ENCODE data around the gene ACSF3. TPM values are rescaled to one million over a fixed set of nuclear protein-coding genes. Genes with fewer than 3 reads are reported as not detected.

The ACSF3 gene
- total and polyA plus RNA-seq, 2 of the 4 experiments (the other 2 are of a cell fraction) = 9.5 to 14.2 TPM

GRCh38 chr16:89118361-89119165, 24.9 kb downstream of the ACSF3 start:
- Histone ChIP-seq H3K27ac (ENCODE audit: insufficient read depth, low read length) (no peak overlapping the region), H2BK20ac (ENCODE audit: low read depth, low read length) (no peak overlapping the region), H4K20me1 (ENCODE audit: insufficient read depth, low read length) (no peaks in the 10 kb centered on the region; the same call in 1 of the 2 replicates), H3K56ac (ENCODE audit: extremely low read depth, insufficient read depth, low read length) (no peak overlapping the region), H3K4me1 (ENCODE audit: control insufficient read depth, insufficient read depth, low read length) (no peaks in the 10 kb centered on the region), H3K79me1 (ENCODE audit: low read depth in 1 of 2, low read length in 2 of 2) (no peaks in the 10 kb centered on the region; a peak in 2 of 4 replicates), H4K91ac (ENCODE audit: insufficient read depth, low read depth, low read length) (no peak overlapping the region), H3K27me3 (ENCODE audit: control insufficient read depth, insufficient read depth, low read length) (no peaks in the 10 kb centered on the region), H3K9me1 (ENCODE audit: insufficient read depth, low read length) (peaks cover 6% of the 10 kb centered on the region; the same call in 1 of the 2 replicates), H3K14ac (replicated peaks; ENCODE audit: low read depth, low read length) (no peak overlapping the region), H4K8ac (ENCODE audit: low read depth in 2 of 2, low read length in 2 of 2) (no peak overlapping the region), H2AK5ac (ENCODE audit: low read depth, low read length) (no peak overlapping the region), H3K4ac (ENCODE audit: low read depth, low read length) (no peak overlapping the region), H3K9ac (ENCODE audit: low read depth, low read length) (no peak overlapping the region), H3K4me3 (ENCODE audit: insufficient read depth, low read depth, low read length) (no peak overlapping the region), H4K5ac (ENCODE audit: low read depth, low read length) (no peak overlapping the region), H2AFZ (replicated peaks; ENCODE audit: low read length, poor library complexity) (no peak overlapping the region), H2BK5ac (ENCODE audit: low read depth, low read length, poor library complexity, severe bottlenecking) (no peak overlapping the region), H2BK15ac (ENCODE audit: low read depth, low read length) (no peak overlapping the region), H2AK9ac (replicated peaks; ENCODE audit: low read depth, low read length, poor library complexity) (peak overlapping the region; percentile 42), H3K36me3 (ENCODE audit: control insufficient read depth, insufficient read depth, low read length) (peaks cover 61% of the 10 kb centered on the region), H3K23ac (ENCODE audit: low read depth, low read length) (no peak overlapping the region), H3K18ac (ENCODE audit: low read depth, low read length) (no peak overlapping the region), H3K4me2 (ENCODE audit: low read depth, low read length) (no peak overlapping the region), H2BK120ac (ENCODE audit: low read depth, low read length) (no peak overlapping the region), H3K9me3 (ENCODE audit: control insufficient read depth, insufficient read depth, low read length) (no peaks in the 10 kb centered on the region)
- dilution Hi-C loops (cut with HindIII; ENCODE audit: low sequenced_read_pairs, unreplicated experiment) (no loop called here), intact Hi-C loops (cut with micrococcal nuclease) (no loop called here), in situ Hi-C loops (cut with MboI; ENCODE audit: low sequenced_read_pairs) (no loop called here)
- TF ChIP-seq SMC3 (IDR thresholded peaks at IDR 0.05; ENCODE audit: low read depth, low read length) (no peak), BHLHE40 (IDR thresholded peaks at IDR 0.05; ENCODE audit: low read depth, low read length) (no peak), ELK1 (IDR thresholded peaks at IDR 0.05; ENCODE audit: borderline replicate concordance, low read depth, low read length) (no peak), RCOR1 (IDR thresholded peaks at IDR 0.05; ENCODE audit: insufficient replicate concordance, low read length) (no peak), MAFK (IDR thresholded peaks at IDR 0.05; ENCODE audit: low read depth, low read length) (no peak), POLR2A (IDR thresholded peaks at IDR 0.05; ENCODE audit: low read depth, low read length) (no peak), FOS (IDR thresholded peaks at IDR 0.05; ENCODE audit: low read depth, low read length) (no peak)
- no peak for DNase-seq
- ATAC-seq (ENCODE audit: low read depth) = no peak
- WGBS, 2 experiments (ENCODE audit: extremely low coverage in 2 of 2, insufficient read length in 1 of 2) = 77% methylated on average over 4 of the region's 23 CpGs; no CpG with 5 or more reads in 1 of the 2 experiments
- no TSS peak for BruUV-seq (replicated peaks)
- ChIA-PET POLR2A (ENCODE audit: unreplicated experiment) (no interaction called here), CTCF (no interaction called here)
